SKM-1 (cell line): Measurements from ENCODE around the gene EXOC1.

Experiments used
- DNase-seq: peaks from one replicate; lab custom pipeline; 2025; ENCODE audit not compliant: unreplicated experiment; lab: John Stamatoyannopoulos, UW

Gene EXOC1

DNA sequence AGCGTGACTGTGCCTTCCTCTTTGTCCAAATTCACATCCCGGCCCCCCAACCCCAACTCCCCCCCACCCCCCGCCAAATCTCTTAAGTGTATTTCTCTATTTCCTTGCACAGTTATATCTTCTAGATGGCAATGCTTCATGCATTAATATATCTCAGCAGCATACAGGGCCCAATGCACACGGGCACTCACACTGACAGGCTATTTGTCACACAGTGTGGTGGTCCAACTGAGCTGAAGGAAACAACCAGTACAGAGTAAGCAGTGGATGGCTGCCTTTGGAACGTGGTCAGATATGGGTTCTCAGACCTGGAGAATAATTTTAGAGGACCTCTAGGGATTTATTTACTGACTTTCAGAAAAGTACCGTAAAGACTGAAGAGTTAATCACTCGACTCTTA is 681 bp downstream of the EXOC1 start:
- no peak for DNase-seq

DNA sequence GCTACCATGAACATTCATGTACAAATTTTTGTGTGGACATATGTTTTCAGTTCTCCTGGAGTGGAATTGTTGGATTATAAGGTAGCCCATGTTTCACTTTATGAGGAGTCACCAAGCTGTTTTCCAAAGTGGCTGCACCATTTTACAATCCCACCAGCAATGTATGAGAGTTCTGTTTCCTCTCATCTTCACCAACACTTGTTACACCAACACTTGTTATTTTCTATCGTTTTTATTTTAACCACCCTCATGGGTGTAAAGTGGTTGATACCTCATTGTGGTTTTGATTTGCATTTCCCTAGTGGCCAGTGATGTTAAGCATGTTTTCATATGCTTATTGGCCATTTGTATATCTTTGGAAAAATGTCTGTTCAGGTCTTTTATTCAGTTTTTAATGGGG is 4.1 kb downstream of the EXOC1 start:
- DNase-seq, result no peak

DNA sequence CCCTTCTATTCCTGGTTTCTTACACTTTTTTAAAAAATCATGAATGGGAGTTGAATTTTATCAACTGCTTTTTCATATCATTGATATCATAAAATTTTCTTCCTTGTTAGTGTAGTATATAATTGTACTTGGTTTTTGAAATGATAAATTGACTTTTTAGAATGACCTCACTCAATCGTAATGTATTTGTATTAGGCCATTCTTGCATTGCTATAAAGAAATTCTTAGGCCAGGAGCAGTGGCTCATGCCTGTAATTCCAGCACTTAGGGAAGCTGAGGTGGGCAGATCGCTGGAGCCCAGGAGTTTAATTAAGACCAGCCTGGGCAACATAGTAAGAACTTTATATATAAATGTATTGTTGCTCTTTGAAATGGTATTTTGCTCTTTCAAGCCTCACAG is 6.3 kb downstream of the EXOC1 start:
- no peak for DNase-seq

DNA sequence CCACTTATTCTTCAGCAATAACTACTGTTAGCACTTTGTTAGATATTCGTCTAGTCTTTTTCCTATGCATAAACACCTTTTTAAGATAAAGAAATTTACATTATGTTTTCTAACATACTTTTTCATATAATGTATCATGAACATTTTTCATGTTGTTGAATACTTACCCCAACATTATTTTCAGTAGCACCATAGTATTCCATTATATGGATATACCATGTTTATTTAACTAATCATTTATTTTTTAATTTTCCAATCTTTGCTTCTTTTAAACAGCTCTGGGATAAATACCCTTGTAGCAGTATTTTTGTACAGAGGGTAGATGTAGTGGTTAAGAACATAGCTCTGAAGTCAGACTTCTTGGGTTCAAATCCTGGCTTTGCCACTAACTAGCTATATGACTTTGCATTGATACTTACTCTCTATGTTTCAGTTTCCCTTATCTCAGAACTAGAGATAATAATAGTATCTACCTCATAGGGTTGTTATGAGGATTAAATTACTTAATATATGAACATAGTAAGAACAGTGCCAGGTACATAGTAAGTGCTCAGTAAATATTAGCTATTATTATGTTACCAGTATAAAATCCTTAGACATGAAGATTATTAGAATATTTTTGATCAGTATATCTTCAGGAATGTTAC is 11.3 kb downstream of the EXOC1 start:
- DNase-seq, result no peak

DNA sequence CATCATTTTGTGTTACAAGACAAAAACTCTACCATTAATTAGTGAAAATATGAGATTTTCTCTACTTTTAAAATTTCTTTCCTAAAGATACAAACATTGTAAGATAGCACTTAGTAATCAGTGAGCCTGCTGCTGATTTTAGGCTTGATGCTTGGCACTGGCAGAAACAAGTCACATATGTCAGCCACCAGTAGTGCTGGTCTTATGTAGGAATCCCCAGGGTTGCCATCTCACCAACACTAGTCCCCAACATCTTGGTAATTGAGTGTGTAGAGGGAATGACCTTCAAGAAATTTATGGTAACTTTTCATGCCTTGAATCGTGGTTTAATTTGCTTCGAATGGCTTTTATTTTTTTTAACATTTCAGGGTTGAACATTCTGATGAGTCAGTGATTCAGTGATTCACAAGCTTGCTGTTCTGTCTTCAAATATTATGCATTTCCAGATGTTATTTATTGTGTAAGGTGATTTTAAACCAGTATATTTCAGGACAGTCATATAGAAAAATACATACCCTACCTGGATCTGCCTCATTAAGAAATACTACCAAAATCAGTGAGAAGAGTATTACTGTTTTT is 11.9 kb downstream of the EXOC1 start:
- no peak for DNase-seq

DNA sequence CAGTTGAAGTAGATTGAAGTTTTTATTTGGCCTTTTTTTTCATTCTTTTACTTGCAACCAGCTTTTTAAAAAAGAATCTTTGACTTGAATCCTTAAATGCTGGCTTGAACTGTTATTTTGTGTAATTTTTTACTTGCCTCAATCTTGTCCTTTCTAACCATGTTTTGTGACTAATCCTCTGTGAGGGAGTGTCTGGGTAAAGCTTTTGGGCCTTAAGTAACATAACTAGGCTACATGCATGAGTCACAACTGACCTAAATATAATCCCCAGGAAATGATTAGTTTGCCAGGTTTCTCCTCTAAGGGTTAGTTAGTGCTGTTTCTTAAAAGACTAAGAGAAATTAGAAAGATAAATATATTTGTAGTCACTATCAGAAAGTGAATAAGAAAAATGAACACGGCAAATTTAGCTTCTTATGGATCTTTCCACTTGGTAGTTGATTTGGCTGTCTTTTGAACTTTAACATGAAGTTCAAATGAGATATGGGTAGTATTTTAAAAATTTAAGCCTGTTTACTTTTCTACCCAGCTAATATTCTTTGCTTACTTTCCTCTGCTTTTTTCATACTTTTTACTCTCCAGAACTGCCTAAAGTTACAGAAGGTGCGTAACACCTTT is 13.0 kb downstream of the EXOC1 start:
- DNase-seq, result peak; percentile 30

DNA sequence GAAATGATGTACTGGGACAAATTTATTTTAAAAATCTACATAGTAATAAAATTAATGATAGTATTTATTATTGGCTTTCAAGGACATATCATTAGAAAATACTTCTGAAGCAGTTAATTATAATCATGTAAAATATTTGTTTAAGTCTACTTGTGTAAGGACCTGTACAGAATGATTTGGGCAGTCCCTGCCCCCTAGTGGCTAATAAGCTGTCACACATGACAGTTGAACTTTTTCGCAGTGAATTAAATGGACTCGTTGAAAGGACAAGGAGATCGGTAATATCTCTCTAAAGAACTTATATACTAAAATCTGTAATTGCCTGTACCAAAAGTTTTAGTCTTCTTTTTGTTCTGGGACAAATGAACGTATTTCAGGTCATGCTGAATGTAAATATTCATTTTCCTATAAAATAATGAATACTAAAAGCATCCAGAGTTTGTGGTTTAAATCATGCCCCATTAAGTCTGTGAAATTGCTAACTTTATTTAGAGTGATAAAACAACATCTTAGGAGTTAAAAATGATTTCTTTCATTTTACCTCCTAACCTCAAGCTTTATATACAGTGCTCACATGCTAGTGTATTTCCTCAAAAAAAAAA is 13.6 kb downstream of the EXOC1 start:
- peak; percentile 6 for DNase-seq

DNA sequence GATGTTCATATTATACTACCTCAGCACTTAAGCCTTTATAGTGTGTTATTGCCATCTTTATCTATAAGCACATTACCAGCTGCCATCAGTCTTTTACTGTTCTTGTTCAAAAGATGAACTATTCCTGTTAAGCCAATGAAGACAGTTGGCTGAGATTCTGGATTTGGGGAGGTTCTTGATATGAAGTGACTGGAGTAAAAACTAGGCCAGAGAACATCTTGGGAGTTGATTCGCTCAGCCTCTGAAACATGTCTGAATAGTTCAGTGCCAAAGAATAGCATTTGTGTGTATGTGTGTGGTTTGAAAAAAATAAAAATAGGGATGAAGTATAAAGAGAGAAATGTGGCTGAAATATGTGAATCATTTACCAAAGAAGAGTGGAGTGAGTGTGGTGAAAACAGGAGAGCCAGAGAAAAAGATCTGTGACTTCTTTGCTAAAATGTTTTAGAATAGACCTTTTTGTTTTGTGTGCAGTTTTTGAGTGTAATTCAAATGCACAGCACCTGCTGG is 15.2 kb downstream of the EXOC1 start:
- DNase-seq, result no peak

DNA sequence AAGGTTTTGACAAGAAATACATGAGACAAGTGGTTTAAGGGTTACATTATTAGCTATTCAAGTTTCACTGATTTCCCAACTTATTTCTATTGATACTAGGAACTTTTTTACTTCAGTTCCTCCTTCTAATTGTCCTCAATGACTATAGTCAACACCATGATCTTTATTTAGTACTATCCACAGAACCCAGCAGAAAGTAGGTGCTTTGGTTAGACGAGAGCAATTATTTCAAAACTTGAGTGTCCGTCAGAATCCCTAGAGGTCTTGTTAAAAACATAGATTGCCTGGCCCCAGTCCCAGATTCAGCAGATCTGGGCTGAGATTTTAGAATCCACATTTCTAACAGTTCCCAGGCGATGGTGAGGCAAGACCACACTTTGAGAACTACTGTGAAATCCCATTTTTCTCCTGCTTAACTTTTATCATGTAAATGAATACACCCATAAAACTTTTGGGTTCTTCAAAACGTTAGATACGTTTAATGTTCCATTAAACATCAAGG is 17.9 kb downstream of the EXOC1 start:
- no peak for DNase-seq

DNA sequence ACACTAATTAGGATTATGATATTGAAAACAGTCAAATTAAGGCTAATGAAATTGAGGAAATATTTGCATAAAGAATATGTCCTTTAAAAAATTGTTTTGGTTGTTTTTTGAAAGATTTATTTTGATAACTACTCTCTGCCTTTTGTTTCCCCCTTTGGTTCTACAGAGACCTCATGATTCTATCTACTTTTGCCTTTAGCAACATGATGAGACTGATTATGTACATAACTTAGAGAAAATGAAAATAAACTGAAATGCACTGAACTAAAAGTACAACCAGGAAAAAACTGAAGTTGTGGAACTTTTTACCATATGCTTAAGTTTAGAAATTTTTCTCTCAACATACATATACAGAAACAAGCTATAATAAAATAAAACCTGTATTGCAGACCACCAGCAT is 21.4 kb downstream of the EXOC1 start:
- DNase-seq, result no peak

DNA sequence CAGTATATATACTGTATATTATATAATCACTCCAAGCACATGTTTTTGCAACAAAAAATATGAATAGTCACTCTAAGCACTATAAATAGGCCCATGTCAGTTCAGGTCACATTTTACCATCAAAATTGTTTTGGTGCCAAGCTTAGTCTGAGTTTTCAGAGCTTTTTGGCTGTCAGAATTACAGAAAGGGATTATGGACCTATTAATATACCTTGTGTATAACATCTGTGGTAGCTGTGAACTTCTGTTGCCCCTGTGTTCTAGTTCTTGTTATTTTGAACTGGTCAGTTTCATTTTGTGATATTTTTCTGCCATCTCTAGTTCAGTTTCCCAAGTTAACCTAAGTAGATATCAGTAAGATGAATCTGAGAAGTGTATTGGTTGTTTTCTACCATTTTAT is 22.9 kb downstream of the EXOC1 start:
- DNase-seq, result no peak

DNA sequence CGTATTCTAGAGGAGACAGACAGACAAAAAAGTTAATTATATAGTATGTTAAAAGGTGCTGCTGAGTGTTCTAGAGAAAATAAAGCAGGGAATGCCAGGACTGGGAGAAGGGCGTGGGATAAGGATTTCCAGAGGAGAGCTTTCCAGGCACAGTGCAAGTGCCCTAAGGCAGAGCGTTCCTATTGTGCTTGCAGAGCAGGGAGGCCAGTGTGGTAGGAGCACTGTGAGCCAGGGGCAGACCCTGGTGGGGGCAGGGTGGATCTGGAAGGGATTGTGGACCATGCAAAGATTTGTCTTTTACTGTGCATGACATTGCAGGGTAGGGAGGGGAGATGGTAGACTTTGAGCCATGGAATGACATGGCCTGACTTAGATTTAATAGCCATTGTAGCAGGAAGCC is 25.8 kb downstream of the EXOC1 start:
- no peak for DNase-seq

DNA sequence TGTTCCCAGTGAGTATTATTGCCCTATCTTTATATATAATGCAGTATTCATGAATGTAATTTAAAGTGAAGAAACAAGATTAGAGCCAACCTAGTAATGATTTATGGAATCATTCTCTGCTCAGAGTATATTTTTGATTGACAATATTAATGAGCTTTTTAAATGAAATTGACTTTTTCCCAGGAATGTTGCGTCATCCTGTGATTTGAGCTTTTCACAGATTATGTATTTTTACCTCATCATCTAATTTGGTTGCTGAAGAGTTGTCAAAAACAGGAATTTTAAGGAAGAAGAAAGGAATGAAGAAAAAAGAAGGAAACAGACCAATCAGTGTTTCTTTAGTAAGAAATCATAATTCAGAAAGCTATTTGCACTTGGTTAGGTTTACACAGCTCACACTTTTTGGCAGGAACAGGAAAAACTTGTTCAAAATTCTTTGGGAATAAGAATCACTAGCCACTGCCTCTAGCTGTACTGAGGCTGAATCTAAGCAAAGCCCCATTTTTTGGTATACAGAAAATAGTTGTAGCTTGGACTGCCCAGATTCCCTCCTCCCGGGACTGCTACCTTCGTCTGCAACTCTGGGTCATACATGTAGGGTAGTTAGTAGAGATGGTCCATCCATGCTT is 27.3 kb downstream of the EXOC1 start:
- no peak for DNase-seq

DNA sequence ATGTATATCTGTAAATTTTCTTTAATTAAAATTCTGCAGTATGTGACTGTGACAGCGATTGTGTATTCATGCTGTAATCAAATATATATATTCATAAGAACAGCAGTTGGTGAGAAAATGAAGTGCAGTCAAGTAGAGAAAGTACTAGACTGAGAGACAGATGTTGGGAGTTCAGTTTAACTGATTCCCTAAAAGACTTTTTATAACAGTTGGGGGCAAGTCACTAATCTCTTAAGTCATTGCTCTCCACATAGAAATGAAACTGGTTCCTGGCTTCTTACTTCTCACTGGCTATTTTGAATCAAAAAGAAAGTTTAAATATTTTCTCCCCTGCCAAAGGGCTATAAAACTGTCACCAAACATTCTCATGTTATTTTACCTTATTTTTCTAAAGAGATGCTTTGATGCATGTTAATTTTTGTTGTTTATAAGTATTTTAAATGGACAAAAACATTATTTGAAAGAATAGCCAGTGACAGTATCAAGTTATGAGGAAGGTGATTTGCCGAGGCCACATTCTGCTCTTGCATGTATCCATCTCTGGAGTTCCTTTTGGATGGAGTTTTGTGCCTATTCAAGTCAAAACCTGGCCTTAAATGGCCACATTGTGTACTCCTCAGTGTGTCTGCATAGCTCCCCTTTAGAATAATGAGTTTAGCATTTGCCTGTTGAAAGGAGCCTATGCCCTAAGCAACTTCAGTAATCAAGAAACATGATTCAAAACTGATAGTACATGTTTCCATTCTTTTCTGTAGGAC is 30.8 kb downstream of the EXOC1 start:
- no peak for DNase-seq

DNA sequence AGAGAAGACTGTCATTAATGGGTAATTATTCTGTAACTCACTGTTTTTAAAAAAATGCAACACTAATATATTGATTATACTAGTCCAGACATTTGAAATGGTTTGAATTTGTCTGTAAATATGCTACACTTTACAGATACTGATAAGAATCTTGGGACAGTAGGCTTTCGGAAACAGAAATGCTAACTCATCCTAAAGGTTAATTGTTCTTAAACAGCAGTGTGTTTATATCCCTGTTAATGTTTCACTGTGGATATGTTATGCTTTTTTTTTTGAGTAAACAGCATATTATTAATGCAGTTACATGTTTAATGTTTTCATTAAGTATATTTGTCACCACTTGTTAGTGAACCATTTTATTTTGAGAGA is 31.4 kb downstream of the EXOC1 start:
- no peak for DNase-seq

DNA sequence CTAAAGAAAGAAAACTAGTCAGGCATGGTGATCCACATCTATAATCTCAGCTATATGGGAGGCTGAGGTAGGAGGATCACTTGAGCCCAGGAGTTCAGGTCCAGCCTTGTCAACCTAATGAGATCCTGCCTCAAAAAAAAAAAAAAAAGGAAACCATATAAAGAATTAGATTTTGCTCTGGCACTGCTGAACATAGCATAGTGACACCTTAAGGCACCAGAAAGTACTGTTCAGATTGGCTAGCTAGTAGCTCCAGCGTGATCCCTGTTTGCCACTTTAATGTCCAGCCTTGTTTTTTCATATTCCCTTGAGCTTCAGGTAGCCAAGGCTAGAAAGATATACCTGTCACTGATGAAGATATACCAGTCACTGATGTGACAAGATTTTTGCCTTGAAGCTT is 34.1 kb downstream of the EXOC1 start:
- no peak for DNase-seq

DNA sequence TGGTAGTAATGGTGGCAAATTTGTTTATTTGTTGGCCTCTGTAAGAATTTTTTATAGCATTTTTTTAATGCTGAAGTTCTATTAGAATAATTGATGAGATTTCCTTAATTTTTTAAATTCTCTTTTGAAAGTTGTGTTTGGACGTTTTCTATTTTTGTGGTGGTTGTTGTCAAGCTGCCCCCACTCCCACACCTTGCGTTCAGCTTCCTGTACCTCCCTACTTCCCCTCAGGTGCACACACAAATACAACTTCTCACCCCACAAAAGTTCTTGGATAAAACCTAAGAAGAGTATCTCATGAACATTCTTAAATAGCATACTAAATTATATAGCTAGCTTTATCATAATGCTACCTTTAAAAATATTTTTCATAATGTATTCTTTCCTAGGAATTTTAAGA is 38.7 kb downstream of the EXOC1 start:
- DNase-seq, result no peak

DNA sequence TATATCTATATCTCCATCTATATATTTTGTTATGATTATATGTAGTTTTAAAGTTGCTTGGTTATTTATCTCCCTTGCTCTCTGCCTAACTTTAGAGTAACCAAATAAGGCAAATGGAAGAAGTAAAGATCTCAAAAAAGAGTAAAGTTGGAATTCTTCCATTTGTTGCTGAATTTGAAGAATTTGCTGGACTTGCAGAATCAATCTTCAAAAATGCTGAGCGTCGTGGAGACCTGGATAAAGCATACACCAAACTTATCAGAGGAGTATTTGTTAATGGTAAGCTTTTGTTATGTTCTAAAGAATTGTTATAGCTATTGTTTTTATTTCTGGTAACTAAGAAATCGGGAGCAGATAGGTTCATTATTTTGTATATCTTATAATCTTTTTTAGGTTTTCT is 43.2 kb downstream of the EXOC1 start:
- DNase-seq, result no peak

DNA sequence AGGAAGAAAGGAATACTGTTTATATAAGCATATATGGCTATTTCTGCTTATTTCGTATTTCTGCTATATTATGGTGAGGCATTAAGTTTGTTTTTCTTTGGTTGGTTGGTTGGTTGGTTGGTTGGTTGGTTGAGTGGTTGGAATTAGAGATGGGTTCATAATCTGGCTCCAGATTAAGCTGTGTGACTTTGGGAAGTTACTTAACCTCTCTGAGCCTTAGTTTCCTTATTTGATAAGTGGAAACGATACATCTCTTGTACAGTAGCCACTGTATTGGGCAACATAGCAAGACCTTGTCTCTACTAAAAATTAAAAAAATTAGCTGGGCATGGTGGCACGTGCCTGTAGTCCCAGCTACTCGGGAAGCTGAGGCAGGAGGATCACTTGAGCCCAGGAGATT is 49.2 kb downstream of the EXOC1 start:
- DNase-seq, result no peak

DNA sequence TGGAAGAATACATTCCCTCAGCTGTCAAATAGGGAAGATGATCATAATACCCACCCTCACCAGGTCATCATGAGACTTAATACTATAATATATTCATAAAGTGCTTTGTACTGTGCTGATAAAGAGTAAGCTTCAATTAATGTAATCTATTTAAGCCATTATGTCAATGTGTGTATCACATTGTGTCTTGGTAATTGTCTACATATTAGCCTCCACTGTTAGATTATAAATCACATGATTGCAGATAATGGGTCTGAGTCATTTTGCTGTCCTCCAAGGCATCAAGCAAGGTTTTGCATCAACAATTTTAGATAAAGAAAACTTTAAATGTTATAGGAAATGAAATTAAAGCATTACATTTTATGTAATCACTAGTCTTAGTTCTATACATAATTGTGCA is 50.1 kb downstream of the EXOC1 start:
- DNase-seq, result no peak

DNA sequence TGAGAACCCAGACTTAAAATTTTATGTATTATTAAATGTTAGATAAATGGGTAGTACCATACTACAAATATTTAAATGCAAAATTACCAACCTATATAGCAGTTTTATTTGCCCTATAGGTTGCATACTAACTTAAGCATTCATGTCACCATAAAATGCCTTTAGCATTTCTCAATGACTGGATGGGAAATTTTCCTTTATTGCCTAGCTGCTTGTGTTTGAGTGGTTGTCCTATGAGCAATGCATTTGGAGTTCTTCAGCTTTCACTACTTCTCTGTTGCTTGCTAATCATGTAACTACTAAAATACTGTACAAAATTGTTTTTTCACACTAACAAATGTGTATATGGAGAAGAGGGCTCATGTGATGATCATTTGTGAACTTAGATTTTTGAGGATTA is 51.1 kb downstream of the EXOC1 start:
- no peak for DNase-seq
